HCT116 (cell line): ENCODE results near the gene PRR14L. TPM values are rescaled to one million over a fixed set of nuclear protein-coding genes. Genes with fewer than 3 reads are reported as not detected.

Experiments
- ATAC-seq: fragments of 200-7000 bp; cut with Tn5 transposase; 2 replicates; pipeline ENCODE4 v1.9.1; 2020; ENCODE audit warnings: mild to moderate bottlenecking, moderate library complexity
- BruUV-seq: library from RNA; stranded (reverse); fragments of 400-500 nt; replicated peaks from 2 replicates; lab custom pipeline; 2021; lab: Mats Ljungman, UMichigan
- CTCF ChIA-PET: fragments of 300-600 bp; sonication (Branson Sonifier 250); formaldehyde crosslinking; loops from one replicate; lab custom pipeline; 2021; ENCODE audit warnings: antibody characterized with exemption; lab: Charles Lee
- POLR2A ChIA-PET: fragments of 300-600, 350-600 bp; sonication (Branson Sonifier 250); formaldehyde crosslinking; loops from one replicate; lab custom pipeline; 2021; ENCODE audit warnings: antibody characterized with exemption; lab: Charles Lee
- RAD21 ChIA-PET, 2 experiments: fragments of 300-600 bp; sonication (Branson Sonifier 250); formaldehyde crosslinking; loops; one replicate each; lab custom pipeline; 2023; ENCODE audit warnings: low total read pairs in 2 of 2; ENCODE audit not compliant: uncharacterized antibody in 2 of 2, unreplicated experiment in 2 of 2, low non-redundant PET in 1 of 2; lab: Charles Lee
- DNase-seq: peaks from one replicate; pipeline ENCODE4 v3.0.0-alpha.2; 2010; ENCODE audit warnings: low read depth, low spot score
- H2AFZ ChIP-seq: fragments of 200-600 bp; shearing (Covaris generic), sonication (generic); 2 replicates; pipeline ENCODE4 v1.6.1; 2017; ENCODE audit warnings: low read depth, mixed run types, mixed read lengths, antibody characterized with exemption, low read length; ENCODE audit not compliant: poor library complexity, severe bottlenecking
- H3K27ac ChIP-seq: 2 replicates; pipeline ENCODE4 v1.5.1; 2012; ENCODE audit warnings: low read depth, low read length
- H3K27me3 ChIP-seq: fragments of 200-600 bp; sonication (generic); 2 replicates; pipeline ENCODE4 v1.6.1; 2016; ENCODE audit warnings: mixed run types, low read length, mixed read lengths; ENCODE audit not compliant: insufficient read depth
- H3K36me3 ChIP-seq, 2 experiments: fragments of 200-500 bp in 1 of 2; fragments of 200-600 bp in 1 of 2; sonication (Bioruptor generic) in 1 of 2; sonication (generic) in 1 of 2; 2 replicates each; pipeline versions ENCODE4 v1.5.1 to v1.6.1; 2014 to 2016; ENCODE audit warnings: low read length in 2 of 2, inconsistent platforms in 1 of 2, mixed read lengths in 1 of 2, mixed run types in 1 of 2; ENCODE audit not compliant: insufficient read depth in 2 of 2, control insufficient read depth in 1 of 2
- H3K4me1 ChIP-seq, 2 experiments: fragments of 200-600 bp in 1 of 2; sonication (generic) in 1 of 2; 2 replicates each; pipeline versions ENCODE4 v1.5.1 to v1.6.1; 2012 to 2017; ENCODE audit warnings: low read length in 2 of 2, inconsistent platforms in 1 of 2, mild to moderate bottlenecking in 1 of 2, mixed read lengths in 1 of 2, mixed run types in 1 of 2, moderate library complexity in 1 of 2; ENCODE audit not compliant: insufficient read depth in 2 of 2, control insufficient read depth in 1 of 2
- H3K4me2 ChIP-seq: fragments of 200-600 bp; sonication (generic); 2 replicates; pipeline ENCODE4 v1.6.1; 2017; ENCODE audit warnings: mixed run types, low read length, mixed read lengths
- H3K4me3 ChIP-seq, 2 experiments: fragments of 200-600 bp in 1 of 2; sonication (generic) in 1 of 2; replicated peaks in 1 of 2; 2 replicates each; pipeline ENCODE4 v1.5.1; 2011 to 2016; ENCODE audit warnings: low read length in 2 of 2, control low read depth in 1 of 2, low read depth in 1 of 2, mild to moderate bottlenecking in 1 of 2, mixed read lengths in 1 of 2, mixed run types in 1 of 2
- H3K79me2 ChIP-seq: fragments of 200-600 bp; sonication (generic); 2 replicates; pipeline ENCODE4 v1.6.1; 2017; ENCODE audit warnings: mild to moderate bottlenecking, mixed run types, low read length, moderate library complexity, mixed read lengths; ENCODE audit not compliant: insufficient read depth
- H3K9ac ChIP-seq: fragments of 200-600 bp; sonication (generic); 2 replicates; pipeline ENCODE4 v1.6.1; 2016; ENCODE audit warnings: low read length, mixed read lengths
- H3K9me2 ChIP-seq: fragments of 200-600 bp; sonication (generic), shearing (Covaris generic); 2 replicates; pipeline ENCODE4 v1.6.1; 2017; ENCODE audit warnings: mixed run types, mild to moderate bottlenecking, moderate library complexity; ENCODE audit not compliant: insufficient read depth
- H3K9me3 ChIP-seq, 2 experiments: fragments of 200-500 bp in 1 of 2; fragments of 200-600 bp in 1 of 2; sonication (Bioruptor generic) in 1 of 2; sonication (generic) in 1 of 2; 2 replicates each; pipeline ENCODE4 v1.6.1; 2014 to 2017; ENCODE audit warnings: low read length in 2 of 2, mixed read lengths in 2 of 2, inconsistent platforms in 1 of 2, low read depth in 1 of 2, mild to moderate bottlenecking in 1 of 2, mixed run types in 1 of 2, moderate library complexity in 1 of 2; ENCODE audit not compliant: control insufficient read depth in 1 of 2, insufficient read depth in 1 of 2
- H4K20me1 ChIP-seq: fragments of 200-600 bp; sonication (generic), shearing (Covaris generic); 2 replicates; pipeline ENCODE4 v1.6.1; 2017; ENCODE audit warnings: mixed run types, mild to moderate bottlenecking, moderate library complexity; ENCODE audit not compliant: insufficient read depth
- CBX3 ChIP-seq: IDR thresholded peaks from 2 replicates; pipeline ENCODE4 v1.6.1; 2012; ENCODE audit warnings: low read depth
- CEBPB ChIP-seq: IDR thresholded peaks from 2 replicates; pipeline ENCODE4 v1.6.1; 2012; ENCODE audit warnings: low read depth
- EZH2phosphoT487 ChIP-seq: fragments of 200-600 bp; IDR thresholded peaks from 2 replicates; pipeline ENCODE4 v1.6.1; 2018; ENCODE audit warnings: antibody characterized with exemption, borderline replicate concordance
- JUND ChIP-seq: IDR thresholded peaks from 2 replicates; pipeline ENCODE4 v1.6.1; 2012
- POLR2A ChIP-seq: IDR thresholded peaks from 2 replicates; pipeline ENCODE4 v1.7.0; 2011; ENCODE audit warnings: borderline replicate concordance; ENCODE audit not compliant: insufficient read depth, insufficient read length; ENCODE audit errors: extremely low read depth
- POLR2AphosphoS5 ChIP-seq: IDR thresholded peaks from 2 replicates; pipeline ENCODE4 v1.6.1; 2011; ENCODE audit warnings: mild to moderate bottlenecking, low read depth, low read length, moderate library complexity
- SIN3A ChIP-seq: IDR thresholded peaks from 2 replicates; pipeline ENCODE4 v1.6.1; 2012; ENCODE audit warnings: low read depth
- SP1 ChIP-seq: IDR thresholded peaks from 2 replicates; pipeline ENCODE4 v1.6.1; 2012; ENCODE audit warnings: low read depth
- TCF7L2 ChIP-seq: IDR thresholded peaks from 2 replicates; pipeline ENCODE4 v1.7.0; 2011; ENCODE audit warnings: borderline replicate concordance, inconsistent platforms; ENCODE audit not compliant: insufficient read depth, insufficient read length; ENCODE audit errors: extremely low read depth
- YY1 ChIP-seq: IDR thresholded peaks from 2 replicates; pipeline ENCODE4 v1.6.1; 2011; ENCODE audit warnings: low read length, low read depth, moderate library complexity, mild to moderate bottlenecking; ENCODE audit not compliant: insufficient replicate concordance; ENCODE audit errors: extremely low read depth
- ZFX ChIP-seq: fragments of 450-650 bp; IDR thresholded peaks from 2 replicates; pipeline ENCODE4 v1.6.1; 2017
- ZNF274 ChIP-seq: fragments of 200-500 bp; sonication (Bioruptor generic); IDR thresholded peaks from 2 replicates; pipeline ENCODE4 v1.6.1; 2014; ENCODE audit warnings: mild to moderate bottlenecking, low read depth, low read length, inconsistent platforms
- intact Hi-C: fragments of 100-400 bp; cut with micrococcal nuclease; formaldehyde crosslinking; loops from 2 replicates; pipeline ENCODE4 v1.10.0; 2022
- total RNA-seq: library from RNA; stranded (reverse); gene quantifications from one replicate; pipeline ENCODE4 v1.2.1, GENCODE V29; 2021; ENCODE audit not compliant: unreplicated experiment
- TF ChIP-seq, protein P1 (sequence below), 3 experiments: fragments of 200-600 bp in 1 of 3; sonication (generic) in 1 of 3; IDR thresholded peaks in 2 of 3; conservative IDR thresholded peaks in 1 of 3; 2 replicates each; pipeline ENCODE4 v1.5.1; 2012 to 2017; ENCODE audit warnings: low read depth in 2 of 3, low read length in 2 of 3, antibody characterized with exemption in 1 of 3, borderline replicate concordance in 1 of 3, control low read depth in 1 of 3, mild to moderate bottlenecking in 1 of 3, mixed read lengths in 1 of 3, mixed run types in 1 of 3, moderate library complexity in 1 of 3; ENCODE audit not compliant: insufficient read depth in 1 of 3
- TF ChIP-seq, protein P2 (sequence below): IDR thresholded peaks from 2 replicates; pipeline ENCODE4 v1.6.1; 2011; ENCODE audit warnings: mild to moderate bottlenecking, low read length, moderate library complexity; ENCODE audit not compliant: insufficient replicate concordance; ENCODE audit errors: extremely low read depth
- TF ChIP-seq, protein P3 (sequence below): IDR thresholded peaks from 2 replicates; pipeline ENCODE4 v1.6.1; 2012; ENCODE audit warnings: low read depth
- TF ChIP-seq, protein P4 (sequence below): IDR thresholded peaks from 2 replicates; pipeline ENCODE4 v1.6.1; 2012
- TF ChIP-seq, protein P5 (sequence below): IDR thresholded peaks from 2 replicates; pipeline ENCODE4 v1.6.1; 2012

The PRR14L gene
- total RNA-seq, 1 experiment from 2014 or later, result 61.5 TPM

DNA sequence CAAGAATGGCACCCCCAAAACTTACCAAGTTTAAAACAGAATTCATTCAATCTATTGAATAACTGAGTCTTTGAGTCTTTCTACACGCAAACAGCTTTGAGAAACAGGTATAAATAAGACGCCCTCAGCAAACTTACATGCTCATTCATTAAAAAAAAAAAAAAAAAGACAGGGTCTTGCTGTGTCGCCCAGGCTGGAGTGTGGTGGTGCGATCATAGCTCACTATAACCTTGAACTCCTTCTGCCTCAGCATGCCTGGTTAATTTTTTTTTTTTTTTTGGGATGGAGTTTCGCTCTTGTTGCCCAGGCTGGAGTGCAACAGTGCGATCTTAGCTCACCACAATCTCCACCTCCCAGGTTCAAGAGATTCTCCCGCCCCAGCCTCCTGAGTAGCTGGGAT, 6.1 kb downstream of the PRR14L start (continued):
- TF ChIP-seq, protein P1, sequence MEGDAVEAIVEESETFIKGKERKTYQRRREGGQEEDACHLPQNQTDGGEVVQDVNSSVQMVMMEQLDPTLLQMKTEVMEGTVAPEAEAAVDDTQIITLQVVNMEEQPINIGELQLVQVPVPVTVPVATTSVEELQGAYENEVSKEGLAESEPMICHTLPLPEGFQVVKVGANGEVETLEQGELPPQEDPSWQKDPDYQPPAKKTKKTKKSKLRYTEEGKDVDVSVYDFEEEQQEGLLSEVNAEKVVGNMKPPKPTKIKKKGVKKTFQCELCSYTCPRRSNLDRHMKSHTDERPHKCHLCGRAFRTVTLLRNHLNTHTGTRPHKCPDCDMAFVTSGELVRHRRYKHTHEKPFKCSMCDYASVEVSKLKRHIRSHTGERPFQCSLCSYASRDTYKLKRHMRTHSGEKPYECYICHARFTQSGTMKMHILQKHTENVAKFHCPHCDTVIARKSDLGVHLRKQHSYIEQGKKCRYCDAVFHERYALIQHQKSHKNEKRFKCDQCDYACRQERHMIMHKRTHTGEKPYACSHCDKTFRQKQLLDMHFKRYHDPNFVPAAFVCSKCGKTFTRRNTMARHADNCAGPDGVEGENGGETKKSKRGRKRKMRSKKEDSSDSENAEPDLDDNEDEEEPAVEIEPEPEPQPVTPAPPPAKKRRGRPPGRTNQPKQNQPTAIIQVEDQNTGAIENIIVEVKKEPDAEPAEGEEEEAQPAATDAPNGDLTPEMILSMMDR (IDR thresholded peaks at IDR 0.05 in 2 of 3, conservative IDR thresholded peaks at IDR 0.05 in 1 of 3; ENCODE audit: borderline replicate concordance in 1 of 3, insufficient read depth in 1 of 3, low read depth in 2 of 3, low read length in 2 of 3), result no peak
- TF ChIP-seq ZFX, result no peak

DNA sequence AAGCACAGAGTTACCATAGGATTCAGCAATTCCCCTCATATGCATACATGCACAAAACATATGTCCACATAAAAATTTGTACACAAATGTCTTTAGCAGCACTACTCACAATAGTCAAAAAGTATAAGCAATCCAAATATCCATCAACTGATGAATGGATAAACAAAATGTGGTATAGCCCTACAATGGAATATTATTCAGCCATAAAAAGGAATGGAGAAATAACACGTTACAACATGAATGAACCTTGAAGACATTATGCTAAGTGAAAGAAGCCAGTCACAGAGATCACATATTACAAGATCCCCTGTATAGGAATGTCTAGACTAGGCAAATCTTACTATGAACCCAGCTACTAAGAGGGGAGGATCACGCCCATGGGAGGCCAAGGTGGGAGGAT, 7.2 kb downstream of the PRR14L start:
- no TSS peak for BruUV-seq
- no peaks in the 10 kb centered on the region for H3K9me2 ChIP-seq
- no peak for ATAC-seq
- no peak overlapping the region for H3K9ac ChIP-seq
- POLR2A ChIA-PET, result no interaction called here
- H3K36me3 ChIP-seq, result peaks cover 7 to 14% of the 10 kb centered on the region in 2 experiments; a peak in 3 of 4 replicates
- no peak for DNase-seq
- intact Hi-C loops, result no loop called here
- CTCF ChIA-PET, result no interaction called here
- no peak overlapping the region for H3K4me3 ChIP-seq
- peaks cover 6 to 30% of the 10 kb centered on the region in 2 experiments; a peak in 3 of 4 replicates for H3K4me1 ChIP-seq
- H3K79me2 ChIP-seq, result peaks cover 86% of the 10 kb centered on the region
- no peaks in the 10 kb centered on the region for H4K20me1 ChIP-seq
- no peaks in the 10 kb centered on the region for H3K27me3 ChIP-seq
- H3K9me3 ChIP-seq, result no peaks in the 10 kb centered on the region
- no peak overlapping the region for H2AFZ ChIP-seq
- H3K27ac ChIP-seq, result no peak overlapping the region
- RAD21 ChIA-PET, result no interaction called here
- H3K4me2 ChIP-seq, result no peak overlapping the region
- TF ChIP-seq EZH2phosphoT487 (no peak), SIN3A (no peak), ZFX (no peak), SP1 (no peak), YY1 (no peak), CBX3 (no peak), JUND (no peak), POLR2AphosphoS5 (no peak), ZNF274 (no peak), POLR2A (no peak), TCF7L2 (no peak), CEBPB (no peak)
- TF ChIP-seq, protein P2, sequence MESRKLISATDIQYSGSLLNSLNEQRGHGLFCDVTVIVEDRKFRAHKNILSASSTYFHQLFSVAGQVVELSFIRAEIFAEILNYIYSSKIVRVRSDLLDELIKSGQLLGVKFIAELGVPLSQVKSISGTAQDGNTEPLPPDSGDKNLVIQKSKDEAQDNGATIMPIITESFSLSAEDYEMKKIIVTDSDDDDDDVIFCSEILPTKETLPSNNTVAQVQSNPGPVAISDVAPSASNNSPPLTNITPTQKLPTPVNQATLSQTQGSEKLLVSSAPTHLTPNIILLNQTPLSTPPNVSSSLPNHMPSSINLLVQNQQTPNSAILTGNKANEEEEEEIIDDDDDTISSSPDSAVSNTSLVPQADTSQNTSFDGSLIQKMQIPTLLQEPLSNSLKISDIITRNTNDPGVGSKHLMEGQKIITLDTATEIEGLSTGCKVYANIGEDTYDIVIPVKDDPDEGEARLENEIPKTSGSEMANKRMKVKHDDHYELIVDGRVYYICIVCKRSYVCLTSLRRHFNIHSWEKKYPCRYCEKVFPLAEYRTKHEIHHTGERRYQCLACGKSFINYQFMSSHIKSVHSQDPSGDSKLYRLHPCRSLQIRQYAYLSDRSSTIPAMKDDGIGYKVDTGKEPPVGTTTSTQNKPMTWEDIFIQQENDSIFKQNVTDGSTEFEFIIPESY, result no peak
- TF ChIP-seq, protein P3, sequence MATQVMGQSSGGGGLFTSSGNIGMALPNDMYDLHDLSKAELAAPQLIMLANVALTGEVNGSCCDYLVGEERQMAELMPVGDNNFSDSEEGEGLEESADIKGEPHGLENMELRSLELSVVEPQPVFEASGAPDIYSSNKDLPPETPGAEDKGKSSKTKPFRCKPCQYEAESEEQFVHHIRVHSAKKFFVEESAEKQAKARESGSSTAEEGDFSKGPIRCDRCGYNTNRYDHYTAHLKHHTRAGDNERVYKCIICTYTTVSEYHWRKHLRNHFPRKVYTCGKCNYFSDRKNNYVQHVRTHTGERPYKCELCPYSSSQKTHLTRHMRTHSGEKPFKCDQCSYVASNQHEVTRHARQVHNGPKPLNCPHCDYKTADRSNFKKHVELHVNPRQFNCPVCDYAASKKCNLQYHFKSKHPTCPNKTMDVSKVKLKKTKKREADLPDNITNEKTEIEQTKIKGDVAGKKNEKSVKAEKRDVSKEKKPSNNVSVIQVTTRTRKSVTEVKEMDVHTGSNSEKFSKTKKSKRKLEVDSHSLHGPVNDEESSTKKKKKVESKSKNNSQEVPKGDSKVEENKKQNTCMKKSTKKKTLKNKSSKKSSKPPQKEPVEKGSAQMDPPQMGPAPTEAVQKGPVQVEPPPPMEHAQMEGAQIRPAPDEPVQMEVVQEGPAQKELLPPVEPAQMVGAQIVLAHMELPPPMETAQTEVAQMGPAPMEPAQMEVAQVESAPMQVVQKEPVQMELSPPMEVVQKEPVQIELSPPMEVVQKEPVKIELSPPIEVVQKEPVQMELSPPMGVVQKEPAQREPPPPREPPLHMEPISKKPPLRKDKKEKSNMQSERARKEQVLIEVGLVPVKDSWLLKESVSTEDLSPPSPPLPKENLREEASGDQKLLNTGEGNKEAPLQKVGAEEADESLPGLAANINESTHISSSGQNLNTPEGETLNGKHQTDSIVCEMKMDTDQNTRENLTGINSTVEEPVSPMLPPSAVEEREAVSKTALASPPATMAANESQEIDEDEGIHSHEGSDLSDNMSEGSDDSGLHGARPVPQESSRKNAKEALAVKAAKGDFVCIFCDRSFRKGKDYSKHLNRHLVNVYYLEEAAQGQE, result no peak
- TF ChIP-seq, protein P4, sequence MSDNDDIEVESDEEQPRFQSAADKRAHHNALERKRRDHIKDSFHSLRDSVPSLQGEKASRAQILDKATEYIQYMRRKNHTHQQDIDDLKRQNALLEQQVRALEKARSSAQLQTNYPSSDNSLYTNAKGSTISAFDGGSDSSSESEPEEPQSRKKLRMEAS, result no peak
- TF ChIP-seq, protein P5, sequence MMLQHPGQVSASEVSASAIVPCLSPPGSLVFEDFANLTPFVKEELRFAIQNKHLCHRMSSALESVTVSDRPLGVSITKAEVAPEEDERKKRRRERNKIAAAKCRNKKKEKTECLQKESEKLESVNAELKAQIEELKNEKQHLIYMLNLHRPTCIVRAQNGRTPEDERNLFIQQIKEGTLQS, result no peak
